Measurements from ENCODE around the gene TCEANC2.
"Not testable (repeated sequence)": the region's sequence is repeated elsewhere in the genome, so short reads cannot be mapped to it uniquely, and the experiment has no call there.

Gene TCEANC2

DNA sequence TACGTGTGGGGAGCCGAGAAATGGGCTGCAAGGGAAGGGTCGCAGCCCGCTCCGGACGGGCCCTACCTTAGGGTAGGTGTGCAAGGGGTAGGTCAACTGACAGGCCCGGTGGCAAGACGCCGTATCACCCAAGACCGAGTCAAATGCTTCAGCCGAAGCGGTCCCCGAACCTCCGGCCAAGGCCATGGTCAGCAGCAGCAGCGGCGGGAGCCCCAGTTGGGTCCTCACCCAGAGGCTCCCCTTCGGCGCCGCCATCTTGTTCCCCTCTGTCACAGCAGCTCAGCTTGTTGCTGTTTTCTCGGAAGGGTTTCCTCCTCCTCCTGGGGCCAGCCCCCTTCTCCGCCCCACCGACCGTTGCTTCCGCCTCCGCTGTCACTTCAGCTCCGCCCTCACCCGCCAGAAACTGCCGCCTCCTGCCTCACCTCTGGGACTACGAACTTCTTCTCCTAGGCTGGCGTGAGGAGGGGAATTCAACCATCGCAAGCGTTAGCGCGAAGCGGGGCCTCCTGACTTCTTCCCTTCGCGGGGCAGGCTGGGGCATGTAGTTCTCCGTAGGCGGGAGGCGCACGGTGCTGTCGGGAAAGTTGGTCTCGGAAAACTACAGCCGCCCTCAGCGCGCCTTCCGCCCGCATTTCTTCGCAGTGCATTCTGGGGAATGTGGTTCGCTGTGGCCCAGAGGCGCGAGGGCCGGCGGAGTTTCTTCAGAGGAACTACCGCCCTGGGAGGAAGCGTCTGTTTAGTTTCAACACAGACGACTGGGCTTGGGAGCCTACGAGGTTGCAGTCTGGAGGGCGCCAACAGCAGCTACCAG lies at the start of gene TCEANC2, which contains the start of gene TMEM59:
Gene TCEANC2, plus strand, starts transcription at position 675 of the 811 bp plus-strand sequence. CDS start 815 bp downstream, outside the sequence.
Gene TMEM59, minus strand, starts transcription at position 271 of the 811 bp plus-strand sequence. Its CDS starts 16 bp downstream, at position 255.
- in situ Hi-C loops (cut with MboI; ENCODE audit: low sequenced_read_pairs) = no loop called here
- Histone ChIP-seq H3K9me3 (no peaks in the 10 kb centered on the region), H3K4me3 (peak within 1 kb of the TSS; percentile 84), H3K36me3 (replicated peaks) (no peaks in the 10 kb centered on the region), H3K4me1 (peaks cover 20% of the 10 kb centered on the region), H3K27me3 (ENCODE audit: low read depth) (no peaks in the 10 kb centered on the region)
- peak; percentile 98 to 99 for DNase-seq (ENCODE audit: low spot score in 2 of 2)

- DNase-seq (ENCODE audit: low spot score in 2 of 2); in situ Hi-C loops (cut with MboI; ENCODE audit: low sequenced_read_pairs): not testable (repeated sequence)
Measured at GRCh38 chr1:54003750-54004480, 49.5 kb upstream of the TCEANC2 start.

GRCh38 chr1:54004481-54005049 lies 48.8 kb upstream of the TCEANC2 start:
- no peaks in the 10 kb centered on the region for H3K4me1 ChIP-seq
- H3K4me3 ChIP-seq = no peak overlapping the region
- no peaks in the 10 kb centered on the region; the same call in 1 of the 2 replicates for H3K9me3 ChIP-seq
- no peaks in the 10 kb centered on the region for H3K36me3 ChIP-seq (replicated peaks)
- DNase-seq (ENCODE audit: low spot score in 2 of 2) = no peak
- no peaks in the 10 kb centered on the region for H3K27me3 ChIP-seq (ENCODE audit: low read depth)
- in situ Hi-C loops (cut with MboI; ENCODE audit: low sequenced_read_pairs) = no loop called here

More at GRCh38 chr1:54003750-54004480, 49.5 kb upstream of the TCEANC2 start:
- not testable (repeated sequence) for H3K9me3 ChIP-seq; H3K36me3 ChIP-seq (replicated peaks); H3K4me3 ChIP-seq; H3K4me1 ChIP-seq; H3K27me3 ChIP-seq (ENCODE audit: low read depth)

GRCh38 chr1:54006508-54006907 lies 46.9 kb upstream of the TCEANC2 start:
- no peak for DNase-seq (ENCODE audit: low spot score in 2 of 2)
- Histone ChIP-seq H3K36me3 (replicated peaks) (no peaks in the 10 kb centered on the region), H3K27me3 (ENCODE audit: low read depth) (no peaks in the 10 kb centered on the region), H3K4me1 (no peaks in the 10 kb centered on the region), H3K4me3 (no peak overlapping the region), H3K9me3 (no peaks in the 10 kb centered on the region; the same call in 1 of the 2 replicates)
- in situ Hi-C loops (cut with MboI; ENCODE audit: low sequenced_read_pairs) = no loop called here

GRCh38 chr1:54007613-54008012 lies 45.8 kb upstream of the TCEANC2 start:
- in situ Hi-C loops (cut with MboI; ENCODE audit: low sequenced_read_pairs) = no loop called here
- Histone ChIP-seq H3K36me3 (replicated peaks) (no peaks in the 10 kb centered on the region), H3K4me3 (no peak overlapping the region), H3K9me3 (no peaks in the 10 kb centered on the region; the same call in 1 of the 2 replicates), H3K27me3 (ENCODE audit: low read depth) (no peaks in the 10 kb centered on the region), H3K4me1 (no peaks in the 10 kb centered on the region)
- no peak for DNase-seq (ENCODE audit: low spot score in 2 of 2)

DNA sequence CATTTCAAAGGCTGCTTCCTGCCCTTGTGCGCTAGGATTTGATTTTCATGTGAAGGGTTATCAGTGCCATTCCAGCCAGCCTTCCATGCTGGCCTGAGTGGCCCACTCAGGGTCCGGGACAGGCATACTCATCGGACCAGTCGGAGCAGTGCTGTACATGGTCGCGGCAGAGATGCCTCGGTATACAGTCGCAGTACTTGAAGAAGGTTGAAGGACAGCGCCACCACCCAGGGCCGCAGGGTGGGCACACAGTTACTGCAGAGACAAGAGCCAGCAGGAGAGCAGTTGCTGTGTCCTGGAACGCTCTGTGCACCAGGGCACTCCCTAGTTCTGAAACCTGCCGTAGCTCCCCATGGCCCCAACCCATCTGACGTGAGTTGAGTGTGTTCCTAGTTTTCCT lies 44.5 kb upstream of the TCEANC2 start:
- H3K4me1 ChIP-seq = no peaks in the 10 kb centered on the region
- H3K9me3 ChIP-seq = no peaks in the 10 kb centered on the region
- H3K36me3 ChIP-seq (replicated peaks) = no peaks in the 10 kb centered on the region
- H3K27me3 ChIP-seq (ENCODE audit: low read depth) = no peaks in the 10 kb centered on the region
- no peak for DNase-seq (ENCODE audit: low spot score in 2 of 2)
- in situ Hi-C loops (cut with MboI; ENCODE audit: low sequenced_read_pairs) = no loop called here
- H3K4me3 ChIP-seq = no peak overlapping the region

- no peaks in the 10 kb centered on the region for H3K9me3 ChIP-seq
- no peaks in the 10 kb centered on the region for H3K27me3 ChIP-seq (ENCODE audit: low read depth)
- H3K4me1 ChIP-seq = no peaks in the 10 kb centered on the region
- no peak overlapping the region for H3K4me3 ChIP-seq
- no peaks in the 10 kb centered on the region for H3K36me3 ChIP-seq (replicated peaks)
- in situ Hi-C loops (cut with MboI; ENCODE audit: low sequenced_read_pairs) = no loop called here
- DNase-seq (ENCODE audit: low spot score in 2 of 2) = no peak
Measured at GRCh38 chr1:54009406-54009805, 44.0 kb upstream of the TCEANC2 start.

GRCh38 chr1:54010415-54011117 lies 42.8 kb upstream of the TCEANC2 start:
- no peaks in the 10 kb centered on the region for H3K27me3 ChIP-seq (ENCODE audit: low read depth)
- H3K9me3 ChIP-seq = no peaks in the 10 kb centered on the region
- H3K4me3 ChIP-seq = no peak overlapping the region
- no peaks in the 10 kb centered on the region for H3K4me1 ChIP-seq
- in situ Hi-C loops (cut with MboI; ENCODE audit: low sequenced_read_pairs) = no loop called here
- no peak for DNase-seq (ENCODE audit: low spot score in 2 of 2)
- no peaks in the 10 kb centered on the region for H3K36me3 ChIP-seq (replicated peaks)

DNA sequence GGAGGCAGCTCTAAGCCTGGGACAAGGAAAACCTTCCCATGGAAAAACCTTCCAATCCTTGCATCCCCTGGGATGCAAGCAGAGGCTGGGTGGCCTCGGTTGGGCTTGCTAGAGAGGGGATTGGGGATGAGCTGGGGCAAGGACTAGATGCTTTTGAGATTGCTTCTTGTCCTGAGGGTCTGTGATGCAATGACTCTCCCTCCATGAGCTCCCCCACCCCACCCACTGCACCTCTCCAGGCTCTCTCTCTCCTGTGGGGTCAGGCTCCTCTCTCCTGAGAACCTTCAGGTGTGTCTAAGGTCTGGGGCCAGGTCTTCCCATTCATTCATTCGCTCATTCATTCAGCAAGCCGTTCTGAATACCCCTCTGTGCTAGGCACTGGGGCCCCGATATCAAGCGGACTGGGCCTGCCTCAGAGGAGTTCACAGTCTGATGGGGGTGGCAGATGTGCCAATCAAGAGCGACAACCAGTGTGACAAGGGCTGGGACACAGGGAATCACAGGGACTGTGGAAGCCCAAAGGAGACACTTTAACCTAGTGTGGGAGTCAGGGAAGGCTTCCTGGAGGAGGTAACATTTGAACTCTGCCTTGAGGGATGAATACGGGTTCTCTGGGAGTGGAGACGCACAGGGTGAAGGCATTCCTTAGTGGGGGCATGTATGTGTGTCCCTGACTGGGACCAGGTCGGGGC lies 41.9 kb upstream of the TCEANC2 start:
- no peaks in the 10 kb centered on the region for H3K36me3 ChIP-seq (replicated peaks)
- no peaks in the 10 kb centered on the region for H3K27me3 ChIP-seq (ENCODE audit: low read depth)
- H3K4me1 ChIP-seq = no peaks in the 10 kb centered on the region
- DNase-seq (ENCODE audit: low spot score in 2 of 2) = no peak
- no peak overlapping the region for H3K4me3 ChIP-seq
- no peaks in the 10 kb centered on the region for H3K9me3 ChIP-seq
- in situ Hi-C loops (cut with MboI; ENCODE audit: low sequenced_read_pairs) = no loop called here

DNA sequence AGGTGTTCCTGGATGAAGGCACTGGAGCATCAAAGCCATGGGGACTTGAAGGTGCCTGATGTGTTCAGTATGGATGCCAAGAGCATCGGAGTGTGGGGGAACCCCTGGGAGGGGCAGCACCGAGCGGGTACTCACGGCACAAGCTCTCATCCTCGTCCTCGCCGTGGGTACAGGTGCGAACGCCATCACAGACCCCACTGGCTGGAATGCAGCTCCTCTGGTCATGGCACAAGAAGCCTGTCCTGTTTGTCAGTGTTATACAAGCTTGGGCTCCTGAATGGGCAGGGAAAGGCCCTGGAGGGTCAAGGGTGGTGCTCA lies 41.4 kb upstream of the TCEANC2 start:
- no peaks in the 10 kb centered on the region for H3K4me1 ChIP-seq
- no peak for DNase-seq (ENCODE audit: low spot score in 2 of 2)
- no peaks in the 10 kb centered on the region for H3K9me3 ChIP-seq
- H3K36me3 ChIP-seq (replicated peaks) = no peaks in the 10 kb centered on the region
- no peaks in the 10 kb centered on the region for H3K27me3 ChIP-seq (ENCODE audit: low read depth)
- in situ Hi-C loops (cut with MboI; ENCODE audit: low sequenced_read_pairs) = no loop called here
- no peak overlapping the region for H3K4me3 ChIP-seq

DNA sequence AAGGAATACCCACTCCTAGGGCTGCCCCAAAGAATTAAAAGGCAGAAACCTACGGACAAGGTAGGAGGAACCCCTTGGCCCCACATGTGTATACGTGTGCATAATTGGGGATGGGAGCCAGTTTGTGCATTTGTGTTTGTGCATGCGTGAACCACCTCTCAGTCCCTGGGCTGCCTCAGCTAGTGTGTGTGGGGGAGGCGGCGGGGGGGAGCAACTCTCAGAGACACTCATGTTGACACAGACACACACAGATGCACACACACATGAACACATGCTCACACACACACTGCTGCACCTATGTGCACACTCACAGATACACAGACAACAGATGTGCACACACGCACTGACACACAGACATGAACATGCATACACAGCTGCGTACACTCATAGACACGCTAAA lies 40.5 kb upstream of the TCEANC2 start:
- H3K4me3 ChIP-seq = no peak overlapping the region
- DNase-seq (ENCODE audit: low spot score in 2 of 2) = no peak
- 0 out of 2 replicates have a peak, but pooled peaks cover 3% of the 10 kb centered on the region for H3K27me3 ChIP-seq (ENCODE audit: low read depth)
- H3K4me1 ChIP-seq = no peaks in the 10 kb centered on the region
- H3K9me3 ChIP-seq = no peaks in the 10 kb centered on the region
- no peaks in the 10 kb centered on the region for H3K36me3 ChIP-seq (replicated peaks)
- in situ Hi-C loops (cut with MboI; ENCODE audit: low sequenced_read_pairs) = no loop called here

DNA sequence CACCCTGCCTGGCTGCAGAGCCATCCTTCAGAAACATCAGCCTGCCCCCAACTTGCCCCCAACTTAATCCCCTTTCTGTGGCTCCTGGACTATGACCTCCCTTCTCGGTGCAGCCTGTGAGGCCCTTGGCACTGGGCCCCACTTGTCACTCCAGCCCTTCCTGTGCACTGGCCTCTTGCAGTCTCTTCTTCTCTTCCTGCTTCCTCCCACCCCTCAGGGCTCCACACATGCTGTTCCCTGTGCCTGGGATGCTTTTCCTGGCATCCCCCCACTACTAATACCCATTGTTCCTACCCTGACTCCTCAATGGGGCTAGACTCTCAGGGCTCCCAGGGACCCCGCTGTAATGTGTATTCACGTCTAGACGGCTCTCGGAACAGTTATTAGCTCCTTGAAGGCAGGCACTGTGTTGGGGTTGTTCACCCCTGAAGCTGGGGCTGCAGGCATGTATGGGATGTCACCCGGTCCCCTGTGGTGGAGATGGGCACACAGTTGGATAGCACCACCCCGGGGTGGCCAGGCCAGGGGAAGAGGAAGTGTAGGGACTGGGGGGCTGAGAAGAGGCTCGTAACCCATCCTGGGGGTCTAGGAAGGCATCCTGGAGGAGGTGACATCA lies 39.9 kb upstream of the TCEANC2 start:
- in situ Hi-C loops (cut with MboI; ENCODE audit: low sequenced_read_pairs) = no loop called here

More for the DNA sequence above, 39.9 kb upstream of the TCEANC2 start:
- no peak for DNase-seq (ENCODE audit: low spot score in 2 of 2)
- H3K27me3 ChIP-seq (ENCODE audit: low read depth) = 0 out of 2 replicates have a peak, but pooled peaks cover 3% of the 10 kb centered on the region
- no peak overlapping the region for H3K4me3 ChIP-seq
- H3K36me3 ChIP-seq (replicated peaks) = no peaks in the 10 kb centered on the region
- no peaks in the 10 kb centered on the region for H3K9me3 ChIP-seq
- no peaks in the 10 kb centered on the region for H3K4me1 ChIP-seq
